Left renal cortex interstitium (tissue), 4 donors: Measurements from ENCODE around the gene LGALS7B. TPM values are rescaled to one million over a fixed set of nuclear protein-coding genes. Genes with fewer than 3 reads are reported as not detected.
"Not testable (repeated sequence)": the region's sequence is repeated elsewhere in the genome, so short reads cannot be mapped to it uniquely, and the experiment has no call there.

Experiments used
- DNase-seq, 4 donors: peaks; one replicate each; pipeline ENCODE4 v3.0.0-alpha.2; 2013; ENCODE audit warnings: low read depth in 4 of 4, low spot score in 2 of 4, missing footprints in 1 of 4
- polyA plus RNA-seq, 4 donors: library from polyadenylated mRNA; unstranded; fragments of 120-200 nt; gene quantifications; one replicate each; pipeline ENCODE4 v1.2.1, GENCODE V29; 2013; ENCODE audit not compliant: insufficient read length in 4 of 4

Gene LGALS7B
- polyA plus RNA-seq, 4 donors, result 0.95 to 3.2 (median 1.4) TPM; not detected in 1

- DNase-seq, result peak in 3 of 4 donors; percentile 57 to 71 (median 70)
Measured at GRCh38 chr19:38769635-38770211, 19.3 kb upstream of the LGALS7B start.

DNA sequence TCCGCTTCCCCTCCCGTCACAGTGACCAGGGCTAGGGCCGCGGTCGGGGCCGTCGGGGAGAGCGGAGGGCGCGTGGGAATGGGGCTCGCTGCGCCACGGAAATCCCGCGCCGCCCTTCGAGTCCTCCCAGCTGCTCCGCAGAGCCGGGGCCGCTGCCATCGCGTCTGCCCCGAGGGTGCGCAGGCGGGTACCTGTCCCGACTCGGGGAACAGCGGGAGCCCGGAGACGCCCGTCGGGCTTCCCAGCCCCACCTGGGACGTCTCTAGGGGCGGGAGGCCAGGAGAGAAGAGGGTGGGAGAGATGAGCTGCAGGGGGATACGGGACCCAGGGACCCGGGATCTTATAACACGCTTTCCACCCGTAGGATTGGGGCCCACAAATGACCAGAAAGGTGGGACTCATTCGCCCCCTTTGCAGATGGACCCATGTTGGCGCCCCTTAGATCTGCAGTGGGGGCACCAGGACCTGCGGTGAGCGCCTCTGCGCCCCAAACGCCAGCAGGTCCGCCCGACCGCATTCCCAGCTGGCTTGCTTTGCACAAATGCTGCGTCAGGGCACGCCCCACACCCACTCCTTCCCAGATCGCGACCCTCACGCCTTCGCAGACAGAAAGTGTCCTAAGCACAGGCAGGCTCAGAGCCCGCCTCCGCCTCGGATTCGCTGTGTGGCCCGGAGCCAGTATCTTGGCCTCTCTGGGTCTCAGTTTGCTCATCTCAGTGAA, 18.6 kb upstream of the LGALS7B start:
- DNase-seq, result not testable (repeated sequence)

DNA sequence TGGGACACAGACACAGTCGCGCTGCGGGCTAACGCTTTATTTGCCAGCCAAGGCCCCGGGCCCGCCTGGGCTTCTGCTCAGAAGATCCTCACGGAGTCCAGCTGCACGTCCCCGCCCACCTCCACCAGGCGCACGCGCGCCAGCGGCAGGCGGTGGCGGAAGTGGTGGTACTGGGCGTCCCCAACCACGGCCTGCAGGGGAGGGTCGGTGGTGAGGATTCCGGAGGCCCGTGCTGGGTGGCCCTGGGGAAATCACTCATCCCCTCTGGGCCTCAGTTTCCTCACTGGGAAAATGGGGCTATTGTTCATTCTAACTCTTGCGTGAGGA, 18.1 kb upstream of the LGALS7B start:
- DNase-seq, result not testable (repeated sequence)

DNA sequence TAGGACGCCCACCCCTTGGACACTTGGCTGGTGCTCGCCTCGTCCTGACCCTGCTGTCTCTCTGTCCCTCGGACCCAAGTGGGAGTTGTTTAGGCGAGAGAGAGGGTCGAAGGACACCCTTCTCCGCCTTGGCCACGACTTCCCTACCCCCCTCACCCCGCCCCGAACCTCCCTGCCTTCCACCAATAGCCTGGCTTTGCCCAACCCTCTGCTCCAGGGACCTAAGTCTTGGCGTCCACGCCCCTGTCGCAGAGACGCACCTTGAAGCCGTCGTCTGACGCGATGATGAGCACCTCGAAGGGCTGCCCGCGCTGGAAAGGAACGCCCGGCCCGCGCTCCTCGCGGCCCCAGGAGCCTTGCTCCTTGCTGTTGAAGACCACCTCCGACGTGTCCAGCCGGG, 17.4 kb upstream of the LGALS7B start:
- not testable (repeated sequence) for DNase-seq

DNA sequence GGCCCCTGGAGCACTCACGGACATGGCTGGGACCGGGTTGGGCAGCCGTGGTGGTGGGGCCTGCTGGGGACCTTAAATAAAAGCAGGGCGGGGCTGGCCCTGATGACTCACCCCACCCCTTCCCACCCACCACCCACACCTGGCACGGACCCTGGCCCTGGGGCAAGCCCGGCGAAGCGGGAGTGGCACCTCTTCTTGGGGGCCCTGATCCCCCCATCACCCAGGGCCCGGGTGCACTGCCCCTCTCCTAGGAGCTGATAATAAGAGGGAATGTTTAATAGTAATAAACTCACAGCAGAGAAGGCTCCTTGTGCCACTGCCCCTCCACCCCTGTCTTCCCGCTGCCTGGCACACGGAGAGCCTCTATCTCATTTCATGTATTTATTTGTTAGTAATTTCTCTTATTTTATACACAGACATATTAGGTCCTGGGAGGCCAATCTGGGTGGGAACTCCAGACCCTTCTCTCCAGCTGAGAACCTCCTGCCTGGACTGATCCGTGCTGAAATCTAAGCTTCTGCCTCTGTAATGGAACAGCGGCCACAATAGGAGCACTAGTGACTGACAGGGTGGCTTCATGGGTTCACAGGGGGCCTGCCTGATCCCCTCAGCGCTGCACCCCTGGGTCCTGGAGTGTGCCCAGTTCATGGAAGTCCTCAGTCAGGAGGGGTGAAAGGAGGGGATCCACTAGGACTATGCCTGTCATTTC, 15.4 kb upstream of the LGALS7B start, which contains the start of gene LGALS7:
LGALS7 (minus strand) TSS at position 49 of the 709 bp plus-strand sequence; CDS start at position 24, 25 bp downstream.
- no peak for DNase-seq

DNA sequence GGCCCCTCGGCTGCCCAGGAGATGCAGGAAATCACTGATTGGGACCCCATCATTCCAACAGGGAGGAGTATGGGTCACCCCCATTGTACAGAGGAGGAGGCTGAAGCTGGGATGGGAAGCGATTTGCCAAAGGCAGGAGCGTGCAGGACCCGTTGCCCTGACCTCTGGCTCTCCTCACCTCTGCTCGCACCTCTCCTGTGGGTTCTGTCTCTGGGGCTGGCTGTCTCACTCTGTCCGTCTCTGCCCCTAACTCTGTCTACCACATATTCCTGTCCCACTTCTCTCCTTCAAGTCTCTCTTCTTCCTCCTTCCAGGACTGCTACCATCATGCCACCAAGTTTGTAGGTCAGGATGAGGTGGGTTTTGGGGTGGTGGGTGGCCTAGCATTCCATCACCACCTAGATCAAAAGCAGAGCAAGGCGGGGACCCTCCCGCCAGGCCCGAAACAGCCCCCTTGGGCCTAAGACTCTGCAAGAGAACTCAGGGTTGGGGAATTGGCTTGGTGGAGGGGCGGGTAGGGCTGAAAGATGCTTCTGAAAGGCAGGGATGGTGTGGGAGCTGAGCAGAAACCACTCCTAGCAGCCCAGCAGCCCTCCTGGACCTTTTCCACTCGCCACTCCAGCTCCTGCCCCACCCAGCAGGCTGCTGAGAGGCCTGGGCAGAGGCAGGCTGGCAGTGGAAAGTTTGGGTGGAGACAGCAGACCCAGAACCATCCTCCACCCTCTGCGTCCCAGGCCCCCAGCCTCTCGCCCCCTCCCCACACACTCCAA, 14.6 kb upstream of the LGALS7B start:
- no peak for DNase-seq

DNA sequence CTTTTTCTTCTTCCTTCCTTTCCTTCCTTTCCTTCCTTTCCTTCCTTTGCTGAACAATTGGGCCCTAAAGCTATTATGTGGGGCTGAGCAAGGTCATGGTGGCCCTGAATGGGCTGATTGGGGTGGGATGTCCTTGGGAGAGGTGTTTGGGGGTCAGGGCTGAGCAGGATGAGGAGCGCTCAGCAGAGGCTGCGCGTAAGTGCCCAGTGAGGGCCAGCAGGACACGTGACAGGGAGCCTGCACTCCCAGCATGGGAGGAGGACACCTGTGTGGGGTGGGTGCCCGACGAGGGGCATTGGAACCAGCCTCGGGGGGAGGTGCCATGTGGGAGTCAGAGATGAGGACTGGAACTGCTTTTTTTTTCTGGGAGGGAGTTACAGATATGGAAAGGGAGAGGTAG, 10.3 kb upstream of the LGALS7B start:
- no peak for DNase-seq

GRCh38 chr19:38780443-38780842, 8.6 kb upstream of the LGALS7B start:
- DNase-seq, result no peak

DNA sequence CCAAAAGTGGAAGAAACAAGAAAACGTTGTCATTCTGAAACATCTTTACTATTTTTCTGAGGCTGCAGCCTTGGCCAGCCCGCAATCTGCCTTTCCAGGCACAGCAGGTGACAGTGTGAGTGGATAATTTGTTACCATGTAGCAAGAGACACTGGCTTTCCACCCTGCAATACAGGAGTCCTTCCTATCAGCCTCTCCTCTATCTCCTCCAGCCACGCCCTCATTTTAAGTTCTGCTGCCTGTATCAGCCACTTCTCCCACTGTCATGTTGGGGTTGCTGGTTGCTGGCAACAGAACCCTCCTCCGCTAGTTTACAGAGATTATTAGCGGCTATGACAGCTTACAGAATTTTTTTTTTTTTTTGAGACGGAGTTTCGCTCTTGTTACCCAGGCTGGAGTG, 7.9 kb upstream of the LGALS7B start:
- no peak for DNase-seq

- not testable (repeated sequence) for DNase-seq
Measured at GRCh38 chr19:38782212-38782611, 6.8 kb upstream of the LGALS7B start.

DNA sequence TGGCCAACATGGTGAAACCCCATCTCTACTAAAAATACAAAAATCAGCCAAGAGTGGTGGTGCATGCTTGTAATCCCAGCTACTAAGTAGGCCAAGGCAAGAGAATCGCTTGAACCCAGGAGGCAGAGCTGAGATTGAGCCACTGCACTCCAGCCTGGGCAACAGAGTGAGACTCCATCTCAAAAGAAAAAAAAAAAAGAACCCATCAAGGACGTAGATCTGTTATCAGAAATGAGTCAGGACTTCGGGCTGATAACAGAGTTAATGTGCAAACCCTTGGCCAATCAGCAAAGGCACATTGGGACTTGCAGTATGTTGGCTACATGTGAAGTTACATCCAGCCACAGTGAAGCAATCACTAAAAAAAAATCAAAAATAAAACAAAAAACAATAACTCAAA, 4.8 kb upstream of the LGALS7B start:
- DNase-seq, result no peak

DNA sequence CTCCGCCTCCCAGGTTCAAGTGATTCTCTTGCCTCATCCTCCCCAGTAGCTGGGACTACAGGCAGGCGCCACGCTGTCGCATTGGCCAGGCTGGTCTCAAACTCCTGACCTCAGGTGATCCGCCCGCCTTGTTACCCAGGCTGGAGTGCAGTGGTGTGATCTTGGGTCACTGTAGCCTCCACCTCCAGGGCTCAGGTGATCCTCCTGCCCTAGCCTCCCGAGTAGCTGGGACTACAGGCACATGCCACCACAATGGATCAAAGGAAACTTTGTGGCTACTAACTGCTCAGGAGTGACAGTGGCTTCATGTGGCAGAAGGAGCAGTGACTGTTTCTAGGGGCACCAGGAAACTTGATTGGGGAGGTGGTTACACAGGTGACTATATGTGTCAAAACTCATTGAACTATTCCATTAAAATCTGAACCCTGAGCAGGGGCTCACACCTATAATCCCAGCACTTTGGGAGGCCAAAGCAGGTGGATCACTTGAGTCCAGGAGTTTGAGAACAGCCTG, 3.8 kb upstream of the LGALS7B start:
- no peak for DNase-seq

- DNase-seq, result not testable (repeated sequence)
Measured at GRCh38 chr19:38786061-38786460, 2.9 kb upstream of the LGALS7B start.

DNA sequence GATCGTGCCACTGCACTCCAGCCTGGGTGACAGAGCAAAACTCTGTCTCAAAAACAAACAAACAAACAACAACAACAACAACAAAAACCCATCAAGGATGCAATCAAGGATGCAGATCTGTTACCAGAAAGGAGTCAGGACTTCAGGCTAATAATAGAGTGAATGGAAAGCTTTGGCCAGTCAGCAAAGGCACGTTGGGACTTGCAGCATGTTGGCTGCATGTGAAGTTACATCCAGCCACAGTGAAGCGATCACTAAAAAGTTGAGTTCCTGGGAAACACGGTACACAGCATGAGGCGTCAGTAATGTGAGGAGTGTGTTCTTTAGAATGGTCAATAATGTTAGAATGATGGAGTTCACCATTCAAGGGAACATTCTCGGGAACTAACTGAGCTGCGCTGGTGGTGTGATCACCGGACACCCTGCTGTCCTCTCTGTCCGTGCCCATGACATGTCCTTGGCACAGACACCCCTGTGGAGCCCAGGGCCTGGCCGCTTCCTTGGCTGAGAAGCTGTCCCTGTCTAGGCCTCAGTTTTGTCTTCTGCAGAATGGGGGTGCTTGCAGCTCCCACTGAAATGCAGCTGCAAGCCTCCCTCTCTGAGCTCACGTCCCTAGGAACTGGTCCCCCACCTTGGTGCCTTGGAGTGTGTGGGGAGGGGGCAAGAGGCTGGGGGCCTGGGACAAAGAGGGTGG, 2.3 kb upstream of the LGALS7B start:
- DNase-seq, result no peak

- not testable (repeated sequence) for DNase-seq
Measured at GRCh38 chr19:38790507-38791403, 1.8 kb downstream of the LGALS7B start.

GRCh38 chr19:38791451-38792064, 2.6 kb downstream of the LGALS7B start:
- DNase-seq, result not testable (repeated sequence)

GRCh38 chr19:38792250-38793111, 3.5 kb downstream of the LGALS7B start:
- DNase-seq, result no peak

DNA sequence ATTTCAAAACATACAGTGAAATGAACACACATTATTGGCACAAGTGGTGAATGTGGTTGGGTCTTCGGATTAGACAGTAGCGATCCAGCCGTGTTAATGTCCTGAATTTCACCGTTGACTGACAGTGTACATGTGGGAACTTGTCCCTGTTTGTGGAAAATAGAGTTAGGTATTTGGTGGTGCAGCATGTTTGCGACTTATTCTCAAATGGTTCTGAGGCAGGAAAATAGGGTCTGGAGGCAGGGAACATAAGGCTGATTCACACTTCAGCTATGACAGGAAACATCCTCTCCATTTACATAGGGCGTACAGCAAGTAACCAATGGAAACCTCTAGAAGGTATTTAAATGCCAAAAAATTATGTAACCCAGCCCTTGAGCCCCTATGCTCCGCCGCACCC, 4.2 kb downstream of the LGALS7B start:
- DNase-seq, result no peak
